Measurements from ENCODE around the gene CTBP2. TPM values are rescaled to one million over a fixed set of nuclear protein-coding genes. Genes with fewer than 3 reads are reported as not detected.
"Not testable (repeated sequence)": the region's sequence is repeated elsewhere in the genome, so short reads cannot be mapped to it uniquely, and the experiment has no call there.

CTBP2 gene
- total RNA-seq, 2 donors from 2014 or later: 75.3 to 109 TPM

GRCh38 chr10:124989526-124989925 lies 170.8 kb downstream of the CTBP2 start:
- DNase-seq: no peak
- Mint-ChIP-seq H3K36me3 (ENCODE audit: low read depth) (peaks cover 85% of the 10 kb centered on the region), H3K27me3 (ENCODE audit: insufficient read depth) (no peaks in the 10 kb centered on the region), H3K9me3 (no peaks in the 10 kb centered on the region), H3K4me1 (no peaks in the 10 kb centered on the region), H3K27ac (peak overlapping the region; percentile 73), H3K4me3 (no peak overlapping the region)
- TF ChIP-seq, protein P1, sequence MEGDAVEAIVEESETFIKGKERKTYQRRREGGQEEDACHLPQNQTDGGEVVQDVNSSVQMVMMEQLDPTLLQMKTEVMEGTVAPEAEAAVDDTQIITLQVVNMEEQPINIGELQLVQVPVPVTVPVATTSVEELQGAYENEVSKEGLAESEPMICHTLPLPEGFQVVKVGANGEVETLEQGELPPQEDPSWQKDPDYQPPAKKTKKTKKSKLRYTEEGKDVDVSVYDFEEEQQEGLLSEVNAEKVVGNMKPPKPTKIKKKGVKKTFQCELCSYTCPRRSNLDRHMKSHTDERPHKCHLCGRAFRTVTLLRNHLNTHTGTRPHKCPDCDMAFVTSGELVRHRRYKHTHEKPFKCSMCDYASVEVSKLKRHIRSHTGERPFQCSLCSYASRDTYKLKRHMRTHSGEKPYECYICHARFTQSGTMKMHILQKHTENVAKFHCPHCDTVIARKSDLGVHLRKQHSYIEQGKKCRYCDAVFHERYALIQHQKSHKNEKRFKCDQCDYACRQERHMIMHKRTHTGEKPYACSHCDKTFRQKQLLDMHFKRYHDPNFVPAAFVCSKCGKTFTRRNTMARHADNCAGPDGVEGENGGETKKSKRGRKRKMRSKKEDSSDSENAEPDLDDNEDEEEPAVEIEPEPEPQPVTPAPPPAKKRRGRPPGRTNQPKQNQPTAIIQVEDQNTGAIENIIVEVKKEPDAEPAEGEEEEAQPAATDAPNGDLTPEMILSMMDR (conservative IDR thresholded peaks at IDR 0.05): no peak
- H3K9me3 ChIP-seq (ENCODE audit: control insufficient read depth, low read length): no peaks in the 10 kb centered on the region
- H3K27ac ChIP-seq (ENCODE audit: low read depth, low read length): no peak overlapping the region
- no peaks in the 10 kb centered on the region for H3K4me1 ChIP-seq (ENCODE audit: control insufficient read depth, insufficient read depth, low read length)
- no peaks in the 10 kb centered on the region for H3K27me3 ChIP-seq (ENCODE audit: control insufficient read depth, insufficient read depth, low read length, poor library complexity, severe bottlenecking)
- H3K9ac ChIP-seq (ENCODE audit: extremely low read depth, low read length, poor library complexity, severe bottlenecking): no peak overlapping the region
- H3K36me3 ChIP-seq (ENCODE audit: control insufficient read depth, insufficient read depth, low read length): peaks cover 78% of the 10 kb centered on the region
- H3K4me3 ChIP-seq (ENCODE audit: low read length): no peak overlapping the region
- 92 to 96% methylated on average over 4 to 10 of the region's 10 CpGs for WGBS, 2 experiments (ENCODE audit: insufficient coverage in 1 of 2, insufficient read length in 1 of 2)

- H3K4me3 ChIP-seq (ENCODE audit: low read length); H3K27me3 ChIP-seq (ENCODE audit: control insufficient read depth, insufficient read depth, low read length, poor library complexity, severe bottlenecking); H3K4me3 Mint-ChIP-seq; H3K9me3 ChIP-seq (ENCODE audit: control insufficient read depth, low read length); H3K27ac ChIP-seq (ENCODE audit: low read depth, low read length); H3K4me1 Mint-ChIP-seq; H3K27ac Mint-ChIP-seq; H3K9me3 Mint-ChIP-seq; H3K27me3 Mint-ChIP-seq (ENCODE audit: insufficient read depth); H3K9ac ChIP-seq (ENCODE audit: extremely low read depth, low read length, poor library complexity, severe bottlenecking); H3K4me1 ChIP-seq (ENCODE audit: control insufficient read depth, insufficient read depth, low read length); DNase-seq: not testable (repeated sequence)
- H3K36me3 Mint-ChIP-seq (ENCODE audit: low read depth): peaks cover 82% of the 10 kb centered on the region
- 83 to 100% methylated on average over 4 of the region's 4 CpGs for WGBS, 2 experiments (ENCODE audit: insufficient coverage in 1 of 2, insufficient read length in 1 of 2)
- peaks cover 79% of the 10 kb centered on the region for H3K36me3 ChIP-seq (ENCODE audit: control insufficient read depth, insufficient read depth, low read length)
Observed at GRCh38 chr10:124988753-124989152, 171.6 kb downstream of the CTBP2 start.

DNA sequence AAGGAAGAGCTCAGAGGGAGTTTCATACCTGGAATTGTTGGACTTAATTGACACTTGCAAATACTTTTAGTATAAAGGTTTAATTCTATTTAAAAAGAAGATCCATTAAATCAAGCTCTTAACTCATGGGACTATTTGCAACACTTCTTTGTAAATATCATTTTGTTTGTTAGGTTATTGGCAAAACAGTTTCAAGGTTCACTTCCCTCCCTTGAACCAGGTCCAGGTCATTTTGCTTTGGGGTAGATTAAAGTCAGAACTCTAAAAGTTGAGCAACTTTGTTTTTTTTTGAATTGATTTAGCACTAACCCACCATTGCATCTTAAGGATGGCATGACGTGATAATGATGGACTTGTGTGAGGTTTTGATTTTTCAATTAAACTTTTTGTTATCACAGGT lies 172.6 kb downstream of the CTBP2 start:
- H3K4me1 ChIP-seq (ENCODE audit: control insufficient read depth, insufficient read depth, low read length): no peaks in the 10 kb centered on the region
- TF ChIP-seq, protein P1 (conservative IDR thresholded peaks at IDR 0.05): no peak
- no peaks in the 10 kb centered on the region for H3K27me3 ChIP-seq (ENCODE audit: control insufficient read depth, insufficient read depth, low read length, poor library complexity, severe bottlenecking)
- H3K9me3 ChIP-seq (ENCODE audit: control insufficient read depth, low read length): no peaks in the 10 kb centered on the region
- no peak overlapping the region for H3K9ac ChIP-seq (ENCODE audit: extremely low read depth, low read length, poor library complexity, severe bottlenecking)
- Mint-ChIP-seq H3K27ac (peak overlapping the region; percentile 20), H3K9me3 (no peaks in the 10 kb centered on the region), H3K4me1 (no peaks in the 10 kb centered on the region), H3K4me3 (no peak overlapping the region), H3K36me3 (ENCODE audit: low read depth) (peaks cover 82% of the 10 kb centered on the region), H3K27me3 (ENCODE audit: insufficient read depth) (no peaks in the 10 kb centered on the region)
- no peak overlapping the region for H3K4me3 ChIP-seq (ENCODE audit: low read length)
- H3K27ac ChIP-seq (ENCODE audit: low read depth, low read length): no peak overlapping the region
- H3K36me3 ChIP-seq (ENCODE audit: control insufficient read depth, insufficient read depth, low read length): peaks cover 79% of the 10 kb centered on the region
- 91 to 100% methylated on average over 1 of the region's 1 CpG for WGBS, 2 experiments (ENCODE audit: insufficient coverage in 1 of 2, insufficient read length in 1 of 2)
- DNase-seq: no peak

- Mint-ChIP-seq H3K27me3 (ENCODE audit: insufficient read depth) (no peaks in the 10 kb centered on the region), H3K36me3 (ENCODE audit: low read depth) (peaks cover 71% of the 10 kb centered on the region), H3K9me3 (no peaks in the 10 kb centered on the region), H3K4me3 (no peak overlapping the region), H3K27ac (no peak overlapping the region), H3K4me1 (no peaks in the 10 kb centered on the region)
- Histone ChIP-seq H3K4me3 (ENCODE audit: low read length) (no peak overlapping the region), H3K36me3 (ENCODE audit: control insufficient read depth, insufficient read depth, low read length) (peaks cover 78% of the 10 kb centered on the region), H3K9ac (ENCODE audit: extremely low read depth, low read length, poor library complexity, severe bottlenecking) (no peak overlapping the region), H3K4me1 (ENCODE audit: control insufficient read depth, insufficient read depth, low read length) (no peaks in the 10 kb centered on the region), H3K9me3 (ENCODE audit: control insufficient read depth, low read length) (no peaks in the 10 kb centered on the region), H3K27ac (ENCODE audit: low read depth, low read length) (no peak overlapping the region), H3K27me3 (ENCODE audit: control insufficient read depth, insufficient read depth, low read length, poor library complexity, severe bottlenecking) (no peaks in the 10 kb centered on the region)
- WGBS, 2 experiments (ENCODE audit: insufficient coverage in 1 of 2, insufficient read length in 1 of 2): 96% methylated on average over 3 to 5 of the region's 5 CpGs
- no peak for DNase-seq
- TF ChIP-seq, protein P1 (conservative IDR thresholded peaks at IDR 0.05): no peak
Observed at GRCh38 chr10:124985162-124985561, 175.2 kb downstream of the CTBP2 start.

Data from endodermal cell (in vitro differentiated cells).